NCI-H2081 treated with DMSO at 0.1 percent for 48 hours (cell line): ENCODE data around the gene GALNT9.
"Not testable (repeated sequence)": the region's sequence is repeated elsewhere in the genome, so short reads cannot be mapped to it uniquely, and the experiment has no call there.

ENCODE experiments used
- DNase-seq: peaks from one replicate; lab custom pipeline; 2025; lab: John Stamatoyannopoulos, UW

The GALNT9 gene

GRCh38 chr12:132196873-132197390 lies 132.5 kb downstream of the GALNT9 start:
- no peak for DNase-seq

- no peak for DNase-seq
Measured at GRCh38 chr12:132196038-132196872, 133.1 kb downstream of the GALNT9 start.

GRCh38 chr12:132195242-132195641 lies 134.1 kb downstream of the GALNT9 start:
- DNase-seq = not testable (repeated sequence)

- no peak for DNase-seq
Measured at GRCh38 chr12:132194556-132194955, 134.8 kb downstream of the GALNT9 start.

- DNase-seq = no peak
Measured at GRCh38 chr12:132194056-132194455, 135.3 kb downstream of the GALNT9 start.

GRCh38 chr12:132191715-132192553 lies 137.5 kb downstream of the GALNT9 start:
- DNase-seq = no peak

GRCh38 chr12:132190834-132191500 lies 138.4 kb downstream of the GALNT9 start:
- DNase-seq = no peak

- DNase-seq = no peak
Measured at GRCh38 chr12:132190012-132190755, 139.2 kb downstream of the GALNT9 start.

GRCh38 chr12:132189378-132190011 lies 139.9 kb downstream of the GALNT9 start:
- DNase-seq = no peak

GRCh38 chr12:132188916-132189325 lies 140.5 kb downstream of the GALNT9 start:
- no peak for DNase-seq

- no peak for DNase-seq
Measured at GRCh38 chr12:132188451-132188901, 140.9 kb downstream of the GALNT9 start.

GRCh38 chr12:132187646-132188450 lies 141.5 kb downstream of the GALNT9 start:
- no peak for DNase-seq

- no peak for DNase-seq
Measured at GRCh38 chr12:132186857-132187620, 142.3 kb downstream of the GALNT9 start.

- no peak for DNase-seq
Measured at GRCh38 chr12:132186208-132186856, 143.1 kb downstream of the GALNT9 start.

GRCh38 chr12:132185705-132186104 lies 143.7 kb downstream of the GALNT9 start:
- DNase-seq = no peak

GRCh38 chr12:132182711-132183365 lies 146.6 kb downstream of the GALNT9 start:
- DNase-seq = no peak

- DNase-seq = no peak
Measured at GRCh38 chr12:132182206-132182710, 147.1 kb downstream of the GALNT9 start.
